Ureter (tissue), 1 donor: ENCODE measurements around the gene UBE2G2. TPM values are rescaled to one million over a fixed set of nuclear protein-coding genes. Genes with fewer than 3 reads are reported as not detected.

Experiments used
- DNase-seq: peaks from one replicate; pipeline ENCODE4 v3.0.0-alpha.2; 2020; ENCODE audit warnings: low spot score
- total RNA-seq: library from RNA; stranded (reverse); gene quantifications from one replicate; pipeline ENCODE4 v1.2.4, GENCODE V29; 2023
- donor health status: DM: yes; HTN: yes; CAD: no.

Gene UBE2G2
- total RNA-seq, 1 donor from 2014 or later, result 126 TPM

- no peak for DNase-seq
Measured at GRCh38 chr21:44765231-44766013, 36.2 kb downstream of the UBE2G2 start.

DNA sequence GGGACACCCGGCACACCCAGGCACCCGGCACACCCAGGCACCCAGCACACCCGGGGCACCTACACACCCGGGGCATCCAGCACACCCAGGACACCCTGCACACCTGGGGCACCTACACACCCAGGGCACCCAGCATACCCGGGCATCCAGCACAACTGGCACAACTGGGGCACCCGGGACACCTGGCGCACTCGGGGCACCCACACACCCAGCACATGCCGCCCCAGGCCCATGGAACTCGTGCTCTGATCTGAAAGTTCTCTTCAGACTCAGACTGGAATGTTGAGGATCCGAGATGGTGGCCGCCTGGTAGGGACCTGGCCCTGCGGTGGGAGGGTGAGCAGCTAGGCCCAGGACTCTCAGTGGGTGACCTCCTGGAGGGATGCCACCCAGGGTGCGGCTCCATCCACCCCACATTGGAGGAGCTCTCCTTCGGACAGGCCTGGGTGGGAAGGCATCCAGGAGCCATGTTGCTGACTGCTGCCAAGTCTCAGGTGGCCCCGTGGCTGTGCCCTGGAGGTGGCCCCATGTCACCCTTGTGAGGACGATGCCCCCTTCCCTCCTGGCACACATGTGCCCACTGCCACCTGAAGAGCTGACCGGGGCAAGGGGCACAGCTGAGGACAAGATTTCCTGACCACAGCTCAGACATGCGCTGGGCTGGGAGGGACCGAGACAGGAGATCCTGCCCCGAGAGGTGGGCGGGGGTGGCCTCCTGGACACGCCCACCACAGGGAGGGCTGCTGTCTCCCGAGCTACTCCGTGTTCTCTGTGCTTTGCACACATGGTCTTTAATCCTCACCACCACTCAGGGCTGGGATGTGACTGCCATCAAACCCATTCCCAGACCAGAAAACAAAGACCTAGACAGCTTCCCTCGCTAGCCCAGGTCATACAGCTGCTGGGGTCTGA, 37.0 kb downstream of the UBE2G2 start:
- DNase-seq, result no peak

- DNase-seq, result no peak
Measured at GRCh38 chr21:44763451-44764318, 37.9 kb downstream of the UBE2G2 start.

GRCh38 chr21:44763050-44763378, 38.6 kb downstream of the UBE2G2 start:
- DNase-seq, result no peak

DNA sequence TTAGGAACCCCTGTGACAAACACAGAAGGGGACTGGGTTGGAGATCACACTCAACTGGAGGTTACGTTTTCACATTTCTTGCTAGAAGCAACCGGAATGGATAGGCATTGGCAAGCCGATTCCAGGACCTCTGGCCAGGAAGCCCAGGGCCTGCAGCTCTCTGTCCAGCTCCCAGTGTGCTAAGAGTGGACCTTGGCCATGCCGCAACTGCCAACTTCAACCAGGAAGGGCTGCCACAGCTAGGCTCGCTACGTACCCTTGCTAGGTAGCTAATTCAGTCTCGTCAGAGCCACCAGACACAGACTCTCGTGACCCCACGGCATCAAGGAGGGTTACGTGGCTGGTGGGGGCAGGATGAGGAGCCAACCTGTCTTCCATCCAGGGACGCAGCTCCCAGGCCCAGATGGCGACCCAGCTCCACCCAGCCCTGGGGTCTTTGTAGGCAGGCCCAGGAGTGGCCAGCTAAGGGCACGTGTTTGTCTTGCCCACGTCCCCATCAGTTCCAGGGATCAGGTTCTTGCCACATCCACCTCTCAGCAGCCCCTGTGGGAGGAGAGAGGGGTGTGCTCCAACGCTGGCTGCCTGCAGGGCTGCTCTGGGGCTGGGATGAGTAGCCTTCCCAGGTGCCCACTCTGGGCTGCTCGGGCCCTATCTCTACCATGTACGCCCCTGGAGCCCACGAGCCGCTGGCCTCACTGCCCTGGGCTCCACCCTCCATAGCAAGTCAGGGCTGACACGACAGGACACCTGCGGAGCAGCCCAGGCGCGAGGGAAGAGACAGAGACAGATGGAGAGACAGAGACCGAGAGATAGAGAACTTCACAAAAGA, 39.2 kb downstream of the UBE2G2 start:
- DNase-seq, result no peak

- DNase-seq, result no peak
Measured at GRCh38 chr21:44761747-44762208, 39.8 kb downstream of the UBE2G2 start.

GRCh38 chr21:44761011-44761729, 40.5 kb downstream of the UBE2G2 start:
- DNase-seq, result no peak

- no peak for DNase-seq
Measured at GRCh38 chr21:44760376-44760775, 41.2 kb downstream of the UBE2G2 start.

- DNase-seq, result no peak
Measured at GRCh38 chr21:44759628-44760285, 41.9 kb downstream of the UBE2G2 start.

- no peak for DNase-seq
Measured at GRCh38 chr21:44758781-44759627, 42.6 kb downstream of the UBE2G2 start.

DNA sequence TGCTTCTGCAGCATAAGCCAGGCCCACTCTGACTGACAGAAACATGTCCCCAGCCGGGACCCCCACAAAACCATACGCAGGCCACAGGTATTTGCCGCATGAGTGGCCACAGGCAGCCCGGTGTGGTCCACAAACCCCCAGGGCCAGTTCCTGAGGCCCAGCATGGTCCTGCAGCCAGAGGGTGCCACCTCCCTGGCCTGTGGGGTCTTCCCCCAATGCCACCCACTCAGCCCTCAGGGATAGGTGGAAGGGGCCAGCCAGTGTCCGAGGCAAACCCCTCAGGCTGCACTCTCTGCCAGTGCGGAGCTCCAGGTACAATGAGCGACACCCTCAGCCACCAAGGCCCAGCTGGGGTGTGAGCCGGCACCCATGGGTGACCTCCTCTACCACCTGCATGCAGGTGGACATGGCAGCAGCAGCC, 43.5 kb downstream of the UBE2G2 start:
- no peak for DNase-seq

GRCh38 chr21:44757731-44758130, 43.9 kb downstream of the UBE2G2 start:
- DNase-seq, result no peak

DNA sequence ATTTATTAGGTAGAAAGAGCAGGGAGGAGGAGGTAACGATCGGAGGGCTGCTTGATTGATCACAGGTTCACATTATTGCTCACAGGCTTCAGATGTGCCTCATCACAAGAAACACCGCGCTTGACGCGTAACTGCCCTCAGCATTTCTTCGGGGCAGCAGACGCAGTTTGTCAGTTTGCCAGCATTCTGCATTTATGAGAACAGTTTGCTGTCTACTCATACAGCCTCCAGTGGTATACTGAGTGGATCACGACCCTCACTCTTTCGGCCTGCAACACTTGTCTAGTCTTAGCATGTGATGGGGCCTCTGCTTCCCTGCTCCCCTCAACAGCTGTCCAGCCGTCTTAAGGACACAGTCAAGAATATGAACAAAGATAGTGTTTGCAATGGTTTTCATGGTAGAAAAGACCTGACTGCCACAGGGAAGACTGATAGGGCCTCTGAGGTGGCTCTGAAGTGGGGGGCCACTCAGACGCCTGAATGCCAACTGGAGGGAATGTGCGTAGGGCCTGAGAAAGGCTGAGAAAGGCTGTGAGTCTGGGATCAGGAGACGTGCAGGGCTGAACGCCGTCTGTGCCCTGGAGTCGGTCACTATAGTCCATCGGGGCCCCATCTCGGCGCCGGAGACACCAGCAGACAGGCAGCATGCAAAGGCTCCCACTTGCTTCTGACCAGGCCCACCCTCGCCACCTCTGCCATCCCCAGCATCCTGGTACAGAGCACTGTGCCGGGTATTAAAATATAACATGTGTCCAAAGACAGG, 45.0 kb downstream of the UBE2G2 start:
- no peak for DNase-seq

DNA sequence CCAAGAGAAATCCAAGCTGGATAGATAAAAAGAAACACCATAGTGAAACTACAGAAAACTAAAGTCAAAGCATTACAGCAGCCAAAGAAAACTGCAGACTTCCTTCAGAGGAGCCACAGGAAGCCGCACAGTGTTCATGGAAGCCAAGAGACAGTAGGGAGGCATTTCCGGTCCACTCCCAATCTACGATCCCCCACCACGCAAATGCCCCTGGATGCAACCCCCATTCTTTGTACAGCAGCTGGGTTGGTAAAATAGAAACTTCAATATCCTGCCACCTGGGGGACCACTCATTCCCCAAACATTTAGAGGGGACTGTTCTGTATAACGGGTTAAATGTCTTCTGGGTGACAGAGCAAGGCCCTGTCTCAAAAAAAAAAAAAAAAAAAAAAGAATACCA, 46.4 kb downstream of the UBE2G2 start:
- no peak for DNase-seq

DNA sequence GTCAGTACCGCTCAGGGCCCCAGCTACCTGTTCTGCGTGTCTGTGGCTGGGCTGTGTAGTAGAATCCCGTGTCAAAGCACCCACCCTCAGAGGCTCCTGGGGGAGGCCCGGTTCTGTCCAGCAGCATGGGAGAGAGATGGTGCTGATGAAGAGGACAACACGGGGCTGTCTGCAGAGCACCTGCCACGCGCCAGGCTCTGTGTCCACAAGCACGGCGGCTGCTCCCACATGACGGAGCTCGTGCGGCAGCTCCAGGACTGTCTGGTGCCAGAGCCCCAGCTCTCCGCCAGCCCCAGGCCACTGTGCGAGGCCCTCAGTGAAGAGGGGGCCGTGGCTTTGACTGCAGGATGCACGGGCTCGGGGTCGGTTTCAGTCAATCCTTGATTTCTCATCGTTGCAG, 48.3 kb downstream of the UBE2G2 start:
- no peak for DNase-seq

GRCh38 chr21:44752671-44753235, 48.9 kb downstream of the UBE2G2 start:
- no peak for DNase-seq

- no peak for DNase-seq
Measured at GRCh38 chr21:44751799-44752636, 49.6 kb downstream of the UBE2G2 start.
